Kidney tubule cell (primary cell): ENCODE data around the gene TBC1D10A.

ENCODE experiments used
- DNase-seq: peaks from one replicate; pipeline ENCODE4 v3.0.0-alpha.2; 2018; ENCODE audit warnings: low spot score

Gene TBC1D10A

GRCh38 chr22:30299322-30299721 is 27.4 kb downstream of the TBC1D10A start:
- no peak for DNase-seq

GRCh38 chr22:30297991-30298701 is 28.6 kb downstream of the TBC1D10A start:
- no peak for DNase-seq

- no peak for DNase-seq
These were observed 29.3 kb downstream of the TBC1D10A start for GRCh38 chr22:30297276-30297990.

GRCh38 chr22:30296833-30297232 is 29.9 kb downstream of the TBC1D10A start:
- DNase-seq: no peak

- DNase-seq: no peak
These were observed 30.4 kb downstream of the TBC1D10A start for GRCh38 chr22:30296324-30296723.

- DNase-seq: no peak
These were observed 31.2 kb downstream of the TBC1D10A start for GRCh38 chr22:30295576-30295975.

GRCh38 chr22:30294830-30295229 is 31.9 kb downstream of the TBC1D10A start:
- DNase-seq: no peak

- no peak for DNase-seq
These were observed 32.7 kb downstream of the TBC1D10A start for GRCh38 chr22:30294066-30294465.

- DNase-seq: no peak
These were observed 33.7 kb downstream of the TBC1D10A start for GRCh38 chr22:30293026-30293425.

- DNase-seq: no peak
These were observed 34.4 kb downstream of the TBC1D10A start for GRCh38 chr22:30292069-30292970.

GRCh38 chr22:30291058-30291892 is 35.5 kb downstream of the TBC1D10A start:
- peak; percentile 84 for DNase-seq

- peak; percentile 82 for DNase-seq
These were observed 36.2 kb downstream of the TBC1D10A start for GRCh38 chr22:30290342-30291057.

- no peak for DNase-seq
These were observed 36.8 kb downstream of the TBC1D10A start for GRCh38 chr22:30289980-30290313.

GRCh38 chr22:30289141-30289979 is 37.4 kb downstream of the TBC1D10A start, which contains the start of gene CASTOR1:
CASTOR1 (minus strand) TSS chr22:30289505; CDS start chr22:30289497, 8 bp downstream.
- peak; percentile 98 for DNase-seq

- DNase-seq: no peak
These were observed 38.2 kb downstream of the TBC1D10A start for GRCh38 chr22:30288419-30289140.

GRCh38 chr22:30287648-30288418 is 38.9 kb downstream of the TBC1D10A start:
- DNase-seq: peak; percentile 96

- peak; percentile 71 for DNase-seq
These were observed 39.7 kb downstream of the TBC1D10A start for GRCh38 chr22:30286813-30287647.

- DNase-seq: no peak
These were observed 40.4 kb downstream of the TBC1D10A start for GRCh38 chr22:30286331-30286730.
